ENCODE measurements around the gene ZNF287.

The ZNF287 gene

DNA sequence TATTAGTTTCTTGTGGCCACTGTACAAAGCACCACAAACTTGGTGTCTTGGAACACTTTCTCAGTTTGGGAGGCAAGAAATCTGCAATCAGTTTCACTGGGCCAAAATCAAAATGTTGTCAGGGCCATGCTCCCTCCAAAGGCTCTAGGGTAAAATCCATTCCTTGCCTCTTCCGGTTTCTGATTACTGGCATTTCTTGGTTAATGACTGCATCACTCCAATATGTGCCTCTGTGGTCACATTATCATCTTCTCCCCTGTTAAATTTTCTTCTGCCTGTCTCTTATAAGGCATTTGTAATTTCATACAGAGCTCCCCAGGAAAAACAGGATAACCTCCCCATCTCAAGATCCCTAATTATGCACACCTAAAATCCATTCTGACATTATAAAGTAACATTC, 34.8 kb downstream of the ZNF287 start:
- TF ChIP-seq REST (IDR thresholded peaks at IDR 0.05; ENCODE audit: insufficient read depth in 1 of 2, low read depth in 2 of 2, low read length in 2 of 2) (no peak), TAF1 (IDR thresholded peaks at IDR 0.05; ENCODE audit: borderline replicate concordance, insufficient read depth, low read length) (no peak), POLR2AphosphoS5 (IDR thresholded peaks at IDR 0.05; ENCODE audit: low read depth, low read length) (no peak), FOXP2 (optimal IDR thresholded peaks at IDR 0.05; ENCODE audit: borderline replicate concordance, extremely low read depth, extremely low read length, insufficient read depth) (no peak), SIN3A (IDR thresholded peaks at IDR 0.05; ENCODE audit: borderline replicate concordance, insufficient read depth, low read length) (no peak)

DNA sequence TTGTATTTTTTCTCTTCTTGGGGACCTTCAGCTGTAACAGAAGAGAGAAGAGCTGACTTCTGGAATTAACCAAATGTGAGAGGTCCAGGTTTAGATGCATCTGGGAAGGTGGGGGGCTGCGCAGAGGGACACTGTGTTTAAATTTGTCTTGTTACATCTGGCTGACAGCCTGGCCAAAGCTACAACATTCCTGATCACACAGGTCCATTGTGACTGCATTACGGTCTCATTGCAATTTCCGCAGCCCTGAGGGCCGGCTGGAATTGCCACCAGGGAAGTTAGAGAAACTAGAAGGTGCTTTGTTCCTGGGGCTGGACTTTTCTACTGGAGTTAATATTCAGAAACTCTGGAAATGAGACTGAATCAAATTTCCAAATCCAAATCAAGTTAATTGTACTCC, 39.1 kb downstream of the ZNF287 start:
- TF ChIP-seq TAF1 (IDR thresholded peaks at IDR 0.05; ENCODE audit: borderline replicate concordance, insufficient read depth, low read length), result no peak
- TF ChIP-seq REST (IDR thresholded peaks at IDR 0.05; ENCODE audit: insufficient read depth in 1 of 2, low read depth in 2 of 2, low read length in 2 of 2), result no peak
- no peak for TF ChIP-seq FOXP2 (optimal IDR thresholded peaks at IDR 0.05; ENCODE audit: borderline replicate concordance, extremely low read depth, extremely low read length, insufficient read depth)
- TF ChIP-seq POLR2AphosphoS5 (IDR thresholded peaks at IDR 0.05; ENCODE audit: low read depth, low read length), result no peak
- no peak for TF ChIP-seq SIN3A (IDR thresholded peaks at IDR 0.05; ENCODE audit: borderline replicate concordance, insufficient read depth, low read length)

DNA sequence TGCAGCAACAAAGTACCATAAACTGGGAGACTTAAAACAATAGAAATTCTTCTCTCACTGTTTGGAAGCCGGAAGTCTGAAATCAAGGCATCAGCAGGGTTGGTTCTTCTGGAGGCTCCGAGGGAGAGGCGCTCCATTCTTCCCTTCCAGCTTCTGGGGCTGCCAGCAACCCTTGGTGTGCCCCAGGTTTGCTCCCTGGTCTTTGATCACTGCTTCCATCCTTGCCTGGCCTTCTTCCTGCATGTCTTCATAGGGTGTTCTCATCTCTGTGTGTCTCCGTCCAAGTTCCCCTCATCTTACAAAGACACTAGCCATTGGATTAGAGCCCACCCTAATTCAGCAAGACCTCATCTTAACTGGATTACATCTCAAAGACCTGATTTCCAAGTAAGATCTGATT, 41.7 kb downstream of the ZNF287 start:
- TF ChIP-seq REST (IDR thresholded peaks at IDR 0.05; ENCODE audit: insufficient read depth in 1 of 2, low read depth in 2 of 2, low read length in 2 of 2) (no peak), TAF1 (IDR thresholded peaks at IDR 0.05; ENCODE audit: borderline replicate concordance, insufficient read depth, low read length) (no peak), SIN3A (IDR thresholded peaks at IDR 0.05; ENCODE audit: borderline replicate concordance, insufficient read depth, low read length) (no peak), POLR2AphosphoS5 (IDR thresholded peaks at IDR 0.05; ENCODE audit: low read depth, low read length) (no peak), FOXP2 (optimal IDR thresholded peaks at IDR 0.05; ENCODE audit: borderline replicate concordance, extremely low read depth, extremely low read length, insufficient read depth) (no peak)

GRCh38 chr17:16521070-16521727, 47.8 kb downstream of the ZNF287 start:
- no peak for TF ChIP-seq POLR2AphosphoS5 (IDR thresholded peaks at IDR 0.05; ENCODE audit: low read depth, low read length)
- TF ChIP-seq REST (IDR thresholded peaks at IDR 0.05; ENCODE audit: insufficient read depth in 1 of 2, low read depth in 2 of 2, low read length in 2 of 2), result no peak
- TF ChIP-seq FOXP2 (optimal IDR thresholded peaks at IDR 0.05; ENCODE audit: borderline replicate concordance, extremely low read depth, extremely low read length, insufficient read depth), result no peak
- no peak for TF ChIP-seq TAF1 (IDR thresholded peaks at IDR 0.05; ENCODE audit: borderline replicate concordance, insufficient read depth, low read length)
- TF ChIP-seq SIN3A (IDR thresholded peaks at IDR 0.05; ENCODE audit: borderline replicate concordance, insufficient read depth, low read length), result no peak
